Measurements from ENCODE around the gene ERP44. TPM values are rescaled to one million over a fixed set of nuclear protein-coding genes. Genes with fewer than 3 reads are reported as not detected.

ERP44 gene
- polyA plus RNA-seq, 1 donor (not counting 4 experiments of a cell fraction or from before 2014, with no cell fraction given), result 17.6 TPM

DNA sequence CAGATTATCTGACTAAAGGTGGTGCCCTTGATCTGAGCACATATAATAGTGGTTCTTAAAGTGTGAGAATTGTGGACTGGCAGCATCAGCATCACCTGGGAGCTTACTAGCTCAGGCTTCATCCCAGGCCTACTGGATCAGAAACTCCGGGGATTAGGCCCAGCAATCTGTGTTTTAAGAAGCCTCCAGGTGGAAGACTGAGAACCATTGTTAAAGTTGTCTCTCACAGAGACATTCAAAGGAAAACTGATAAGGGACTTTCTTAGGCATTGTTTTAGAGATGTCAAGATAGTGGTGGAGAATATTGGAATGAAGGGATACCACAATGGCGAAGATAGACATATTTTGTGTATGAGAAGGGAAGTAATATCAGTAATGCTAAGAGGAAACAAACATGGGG, 132.8 kb downstream of the ERP44 start:
- H2AFZ ChIP-seq (ENCODE audit: control insufficient read depth, low read length), result no peak overlapping the region
- FAIRE-seq (no peak), DNase-seq (ENCODE audit: low read depth, low spot score) (no peak)
- dilution Hi-C loops (cut with MboI; ENCODE audit: extremely low pct_ligation_motif_present, low sequenced_read_pairs), result no loop called here
- H3K27ac ChIP-seq (ENCODE audit: control insufficient read depth, insufficient read depth, low read length), result no peak overlapping the region
- no peaks in the 10 kb centered on the region for H3K79me2 ChIP-seq (ENCODE audit: control insufficient read depth, insufficient read depth, low read length)
- no peak overlapping the region for H3K4me3 ChIP-seq (ENCODE audit: control insufficient read depth in 2 of 3, extremely low read depth in 1 of 3, insufficient read depth in 2 of 3, low read depth in 1 of 3, low read length in 3 of 3)
- TF ChIP-seq, protein P1, sequence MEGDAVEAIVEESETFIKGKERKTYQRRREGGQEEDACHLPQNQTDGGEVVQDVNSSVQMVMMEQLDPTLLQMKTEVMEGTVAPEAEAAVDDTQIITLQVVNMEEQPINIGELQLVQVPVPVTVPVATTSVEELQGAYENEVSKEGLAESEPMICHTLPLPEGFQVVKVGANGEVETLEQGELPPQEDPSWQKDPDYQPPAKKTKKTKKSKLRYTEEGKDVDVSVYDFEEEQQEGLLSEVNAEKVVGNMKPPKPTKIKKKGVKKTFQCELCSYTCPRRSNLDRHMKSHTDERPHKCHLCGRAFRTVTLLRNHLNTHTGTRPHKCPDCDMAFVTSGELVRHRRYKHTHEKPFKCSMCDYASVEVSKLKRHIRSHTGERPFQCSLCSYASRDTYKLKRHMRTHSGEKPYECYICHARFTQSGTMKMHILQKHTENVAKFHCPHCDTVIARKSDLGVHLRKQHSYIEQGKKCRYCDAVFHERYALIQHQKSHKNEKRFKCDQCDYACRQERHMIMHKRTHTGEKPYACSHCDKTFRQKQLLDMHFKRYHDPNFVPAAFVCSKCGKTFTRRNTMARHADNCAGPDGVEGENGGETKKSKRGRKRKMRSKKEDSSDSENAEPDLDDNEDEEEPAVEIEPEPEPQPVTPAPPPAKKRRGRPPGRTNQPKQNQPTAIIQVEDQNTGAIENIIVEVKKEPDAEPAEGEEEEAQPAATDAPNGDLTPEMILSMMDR (optimal IDR thresholded peaks at IDR 0.05 in 1 of 3, IDR thresholded peaks at IDR 0.05 in 1 of 3, conservative IDR thresholded peaks at IDR 0.05 in 1 of 3; ENCODE audit: extremely low read depth in 1 of 3, insufficient read depth in 2 of 3, low read length in 3 of 3), result no peak
- no peak for TF ChIP-seq EZH2 (IDR thresholded peaks at IDR 0.05; ENCODE audit: low read length)
- H4K20me1 ChIP-seq (ENCODE audit: control insufficient read depth, extremely low read depth, insufficient read depth, low read length), result no peaks in the 10 kb centered on the region
- no peaks in the 10 kb centered on the region for H3K9me3 ChIP-seq (ENCODE audit: control insufficient read depth, low read depth, low read length)
- no peak overlapping the region for H3K9ac ChIP-seq (ENCODE audit: control insufficient read depth, extremely low read depth, insufficient read depth, low read length)
- H3K9me1 ChIP-seq (ENCODE audit: control insufficient read depth, extremely low read depth, insufficient read depth, low read length), result no peaks in the 10 kb centered on the region
- peaks cover 8% of the 10 kb centered on the region for H3K4me1 ChIP-seq (ENCODE audit: control insufficient read depth, extremely low read depth, insufficient read depth, low read length)
- H3K36me3 ChIP-seq (ENCODE audit: control insufficient read depth in 2 of 2, extremely low read depth in 1 of 2, insufficient read depth in 2 of 2, low read length in 2 of 2), result peaks cover 5 to 7% of the 10 kb centered on the region in 2 experiments
- no peaks in the 10 kb centered on the region for H3K27me3 ChIP-seq (ENCODE audit: control insufficient read depth, extremely low read depth, insufficient read depth, low read length)
- H3K4me2 ChIP-seq (ENCODE audit: control insufficient read depth, extremely low read depth, insufficient read depth, low read depth, low read length), result no peak overlapping the region

DNA sequence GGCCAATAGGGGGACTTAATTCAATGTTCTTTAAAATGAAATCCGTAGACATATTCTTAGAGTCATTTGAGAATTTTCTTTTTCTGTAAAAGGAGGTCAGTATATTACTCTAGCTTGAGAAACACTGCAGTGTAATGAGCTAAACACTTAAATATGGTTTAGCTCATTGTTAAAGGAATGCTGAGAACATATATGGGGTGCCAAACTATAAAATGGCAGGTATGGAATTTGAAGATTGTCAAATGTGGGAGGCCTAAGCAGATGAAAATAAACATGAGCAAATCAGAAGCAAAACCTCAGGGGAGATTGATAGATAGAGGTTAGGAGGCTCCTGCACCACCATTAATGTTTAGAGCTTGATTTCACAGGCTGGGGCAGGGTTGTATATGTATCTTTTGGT, 134.5 kb downstream of the ERP44 start:
- Histone ChIP-seq H3K27ac (ENCODE audit: control insufficient read depth, insufficient read depth, low read length) (no peak overlapping the region), H3K27me3 (ENCODE audit: control insufficient read depth, extremely low read depth, insufficient read depth, low read length) (no peaks in the 10 kb centered on the region), H3K9me1 (ENCODE audit: control insufficient read depth, extremely low read depth, insufficient read depth, low read length) (no peaks in the 10 kb centered on the region), H3K9me3 (ENCODE audit: control insufficient read depth, low read depth, low read length) (no peaks in the 10 kb centered on the region), H2AFZ (ENCODE audit: control insufficient read depth, low read length) (no peak overlapping the region), H3K79me2 (ENCODE audit: control insufficient read depth, insufficient read depth, low read length) (no peaks in the 10 kb centered on the region), H3K4me3 (ENCODE audit: control insufficient read depth in 2 of 3, extremely low read depth in 1 of 3, insufficient read depth in 2 of 3, low read depth in 1 of 3, low read length in 3 of 3) (no peak overlapping the region), H3K9ac (ENCODE audit: control insufficient read depth, extremely low read depth, insufficient read depth, low read length) (no peak overlapping the region), H3K4me1 (ENCODE audit: control insufficient read depth, extremely low read depth, insufficient read depth, low read length) (peaks cover 8% of the 10 kb centered on the region), H3K4me2 (ENCODE audit: control insufficient read depth, extremely low read depth, insufficient read depth, low read depth, low read length) (no peak overlapping the region), H3K36me3 (ENCODE audit: control insufficient read depth in 2 of 2, extremely low read depth in 1 of 2, insufficient read depth in 2 of 2, low read length in 2 of 2) (peaks cover 3 to 5% of the 10 kb centered on the region in 2 experiments), H4K20me1 (ENCODE audit: control insufficient read depth, extremely low read depth, insufficient read depth, low read length) (no peaks in the 10 kb centered on the region)
- DNase-seq (ENCODE audit: low read depth, low spot score), result no peak
- dilution Hi-C loops (cut with MboI; ENCODE audit: extremely low pct_ligation_motif_present, low sequenced_read_pairs), result no loop called here
- TF ChIP-seq, protein P1 (optimal IDR thresholded peaks at IDR 0.05 in 1 of 3, IDR thresholded peaks at IDR 0.05 in 1 of 3, conservative IDR thresholded peaks at IDR 0.05 in 1 of 3; ENCODE audit: extremely low read depth in 1 of 3, insufficient read depth in 2 of 3, low read length in 3 of 3), result no peak
- TF ChIP-seq EZH2 (IDR thresholded peaks at IDR 0.05; ENCODE audit: low read length), result no peak
- no peak for FAIRE-seq
